Measurements from ENCODE around the gene TRIM2. TPM values are rescaled to one million over a fixed set of nuclear protein-coding genes. Genes with fewer than 3 reads are reported as not detected.

The TRIM2 gene
- total and polyA plus RNA-seq, 10 of the 15 experiments (the other 5 are each of a cell fraction or from before 2014, with no cell fraction given), result 0.06 to 0.19 (median 0.15) TPM; not detected in 3

DNA sequence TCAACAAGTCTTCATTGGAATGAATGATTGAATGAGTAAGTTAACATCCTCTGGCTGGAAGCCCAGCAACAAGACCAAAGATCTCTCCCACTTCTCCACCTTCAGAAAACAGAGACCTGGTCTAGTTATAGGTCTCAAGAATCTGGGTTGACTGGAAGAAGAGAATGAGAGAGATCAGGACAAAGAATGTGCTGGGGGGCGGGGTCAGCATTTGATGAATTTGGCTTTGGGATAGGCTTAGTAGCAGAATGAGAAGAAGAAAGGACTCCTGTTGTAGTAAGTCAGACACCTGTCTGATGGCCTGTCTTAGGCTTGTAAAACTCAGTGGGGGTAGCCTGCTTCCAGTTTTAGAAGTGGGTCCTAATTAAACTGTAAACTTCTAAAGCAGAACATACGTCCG lies 51.0 kb downstream of the TRIM2 start:
- no peaks in the 10 kb centered on the region for H3K9me3 ChIP-seq (replicated peaks; ENCODE audit: control insufficient read depth, insufficient read depth, low read length)
- no peaks in the 10 kb centered on the region for H4K20me1 ChIP-seq (ENCODE audit: control insufficient read depth, insufficient read depth)
- 67% methylated on average over 3 of the region's 3 CpGs for whole genome bisulfite sequencing (ENCODE audit: insufficient coverage, insufficient replicate concordance, low lambda C conversion rate, missing lambda C conversion rate)
- no peak overlapping the region for H3K4me3 ChIP-seq
- H2AFZ ChIP-seq (ENCODE audit: control insufficient read depth, low read depth, low read length), result no peak overlapping the region
- DNase-seq (ENCODE audit: low read depth, low spot score) (no peak), FAIRE-seq (no peak), ATAC-seq (no peak)
- H3K4me1 ChIP-seq (ENCODE audit: control insufficient read depth, insufficient read depth, low read length), result peaks cover 5% of the 10 kb centered on the region; the same call in 1 of the 2 replicates
- no peaks in the 10 kb centered on the region for H3K79me2 ChIP-seq (ENCODE audit: control insufficient read depth, insufficient read depth, low read length)
- no peak overlapping the region for H3K4me2 ChIP-seq (ENCODE audit: control insufficient read depth, insufficient read depth)
- ChIA-PET POLR2A (no interaction called here), SMC1A (ENCODE audit: uncharacterized antibody, unreplicated experiment) (no interaction called here), RAD21 (ENCODE audit: unreplicated experiment) (no interaction called here), CTCF (no interaction called here)
- no peaks in the 10 kb centered on the region for H3K36me3 ChIP-seq (ENCODE audit: control insufficient read depth in 2 of 2, insufficient read depth in 2 of 2, low read length in 1 of 2)
- BruUV-seq (replicated peaks), result no TSS peak
- intact Hi-C loops (cut with micrococcal nuclease; ENCODE audit: unreplicated experiment), result no loop called here
- no peak for TF ChIP-seq CREB1 (IDR thresholded peaks at IDR 0.05; ENCODE audit: low read depth)
- TF ChIP-seq, protein P1, sequence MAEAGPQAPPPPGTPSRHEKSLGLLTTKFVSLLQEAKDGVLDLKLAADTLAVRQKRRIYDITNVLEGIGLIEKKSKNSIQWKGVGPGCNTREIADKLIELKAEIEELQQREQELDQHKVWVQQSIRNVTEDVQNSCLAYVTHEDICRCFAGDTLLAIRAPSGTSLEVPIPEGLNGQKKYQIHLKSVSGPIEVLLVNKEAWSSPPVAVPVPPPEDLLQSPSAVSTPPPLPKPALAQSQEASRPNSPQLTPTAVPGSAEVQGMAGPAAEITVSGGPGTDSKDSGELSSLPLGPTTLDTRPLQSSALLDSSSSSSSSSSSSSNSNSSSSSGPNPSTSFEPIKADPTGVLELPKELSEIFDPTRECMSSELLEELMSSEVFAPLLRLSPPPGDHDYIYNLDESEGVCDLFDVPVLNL (IDR thresholded peaks at IDR 0.05; ENCODE audit: low read depth, low read length), result no peak
- TF ChIP-seq, protein P2, sequence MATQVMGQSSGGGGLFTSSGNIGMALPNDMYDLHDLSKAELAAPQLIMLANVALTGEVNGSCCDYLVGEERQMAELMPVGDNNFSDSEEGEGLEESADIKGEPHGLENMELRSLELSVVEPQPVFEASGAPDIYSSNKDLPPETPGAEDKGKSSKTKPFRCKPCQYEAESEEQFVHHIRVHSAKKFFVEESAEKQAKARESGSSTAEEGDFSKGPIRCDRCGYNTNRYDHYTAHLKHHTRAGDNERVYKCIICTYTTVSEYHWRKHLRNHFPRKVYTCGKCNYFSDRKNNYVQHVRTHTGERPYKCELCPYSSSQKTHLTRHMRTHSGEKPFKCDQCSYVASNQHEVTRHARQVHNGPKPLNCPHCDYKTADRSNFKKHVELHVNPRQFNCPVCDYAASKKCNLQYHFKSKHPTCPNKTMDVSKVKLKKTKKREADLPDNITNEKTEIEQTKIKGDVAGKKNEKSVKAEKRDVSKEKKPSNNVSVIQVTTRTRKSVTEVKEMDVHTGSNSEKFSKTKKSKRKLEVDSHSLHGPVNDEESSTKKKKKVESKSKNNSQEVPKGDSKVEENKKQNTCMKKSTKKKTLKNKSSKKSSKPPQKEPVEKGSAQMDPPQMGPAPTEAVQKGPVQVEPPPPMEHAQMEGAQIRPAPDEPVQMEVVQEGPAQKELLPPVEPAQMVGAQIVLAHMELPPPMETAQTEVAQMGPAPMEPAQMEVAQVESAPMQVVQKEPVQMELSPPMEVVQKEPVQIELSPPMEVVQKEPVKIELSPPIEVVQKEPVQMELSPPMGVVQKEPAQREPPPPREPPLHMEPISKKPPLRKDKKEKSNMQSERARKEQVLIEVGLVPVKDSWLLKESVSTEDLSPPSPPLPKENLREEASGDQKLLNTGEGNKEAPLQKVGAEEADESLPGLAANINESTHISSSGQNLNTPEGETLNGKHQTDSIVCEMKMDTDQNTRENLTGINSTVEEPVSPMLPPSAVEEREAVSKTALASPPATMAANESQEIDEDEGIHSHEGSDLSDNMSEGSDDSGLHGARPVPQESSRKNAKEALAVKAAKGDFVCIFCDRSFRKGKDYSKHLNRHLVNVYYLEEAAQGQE (IDR thresholded peaks at IDR 0.05; ENCODE audit: low read depth, low read length), result no peak
- TF ChIP-seq CBFB (IDR thresholded peaks at IDR 0.05; ENCODE audit: low read depth), result no peak
- TF ChIP-seq, protein P3, sequence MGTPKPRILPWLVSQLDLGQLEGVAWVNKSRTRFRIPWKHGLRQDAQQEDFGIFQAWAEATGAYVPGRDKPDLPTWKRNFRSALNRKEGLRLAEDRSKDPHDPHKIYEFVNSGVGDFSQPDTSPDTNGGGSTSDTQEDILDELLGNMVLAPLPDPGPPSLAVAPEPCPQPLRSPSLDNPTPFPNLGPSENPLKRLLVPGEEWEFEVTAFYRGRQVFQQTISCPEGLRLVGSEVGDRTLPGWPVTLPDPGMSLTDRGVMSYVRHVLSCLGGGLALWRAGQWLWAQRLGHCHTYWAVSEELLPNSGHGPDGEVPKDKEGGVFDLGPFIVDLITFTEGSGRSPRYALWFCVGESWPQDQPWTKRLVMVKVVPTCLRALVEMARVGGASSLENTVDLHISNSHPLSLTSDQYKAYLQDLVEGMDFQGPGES (IDR thresholded peaks at IDR 0.05), result no peak
- TF ChIP-seq CHD4 (IDR thresholded peaks at IDR 0.05), result no peak
- no peak for TF ChIP-seq SIX5 (IDR thresholded peaks at IDR 0.05; ENCODE audit: low read depth, low read length, severe bottlenecking)
- no peak for TF ChIP-seq BRCA1 (IDR thresholded peaks at IDR 0.05; ENCODE audit: low read depth, low read length)
- no peak for TF ChIP-seq MYC (IDR thresholded peaks at IDR 0.05; ENCODE audit: insufficient read depth, insufficient read length, insufficient replicate concordance, low read length, severe bottlenecking)
- TF ChIP-seq SMC3 (IDR thresholded peaks at IDR 0.05; ENCODE audit: borderline replicate concordance, low read length), result no peak
- no peak for TF ChIP-seq TARDBP (IDR thresholded peaks at IDR 0.05; ENCODE audit: borderline replicate concordance)
- TF ChIP-seq IRF4 (IDR thresholded peaks at IDR 0.05; ENCODE audit: low read depth, low read length), result no peak
- no peak for TF ChIP-seq SREBF1 (IDR thresholded peaks at IDR 0.05; ENCODE audit: low read length)
- TF ChIP-seq, protein P4, sequence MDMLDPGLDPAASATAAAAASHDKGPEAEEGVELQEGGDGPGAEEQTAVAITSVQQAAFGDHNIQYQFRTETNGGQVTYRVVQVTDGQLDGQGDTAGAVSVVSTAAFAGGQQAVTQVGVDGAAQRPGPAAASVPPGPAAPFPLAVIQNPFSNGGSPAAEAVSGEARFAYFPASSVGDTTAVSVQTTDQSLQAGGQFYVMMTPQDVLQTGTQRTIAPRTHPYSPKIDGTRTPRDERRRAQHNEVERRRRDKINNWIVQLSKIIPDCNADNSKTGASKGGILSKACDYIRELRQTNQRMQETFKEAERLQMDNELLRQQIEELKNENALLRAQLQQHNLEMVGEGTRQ (IDR thresholded peaks at IDR 0.05; ENCODE audit: borderline replicate concordance, low read depth, low read length), result no peak
- no peak for TF ChIP-seq KAT2A (conservative IDR thresholded peaks at IDR 0.05; ENCODE audit: control insufficient read depth, low read depth, low read length)
- H3K9ac ChIP-seq (ENCODE audit: control insufficient read depth, insufficient read depth, low read length), result no peak overlapping the region
- H3K27me3 ChIP-seq (replicated peaks in 1 of 2; ENCODE audit: control insufficient read depth in 2 of 2, insufficient read depth in 2 of 2, low read length in 1 of 2), result no peaks in the 10 kb centered on the region; a peak in 1 of 4 replicates
- in situ Hi-C loops (cut with MboI), result no loop called here
- no peak overlapping the region for H3K27ac ChIP-seq (ENCODE audit: control insufficient read depth, insufficient read depth)
